GM12878 (cell line): ENCODE results near the gene MBD3L2. TPM values are rescaled to one million over a fixed set of nuclear protein-coding genes. Genes with fewer than 3 reads are reported as not detected.

Experiments used
- CHD2 ChIP-seq: IDR thresholded peaks from 2 replicates; pipeline ENCODE4 v1.6.1; 2011; ENCODE audit warnings: low read depth, low read length, improper control_type of control experiment, borderline replicate concordance
- CREB1 ChIP-seq: IDR thresholded peaks from 2 replicates; pipeline ENCODE4 v1.6.1; 2012; ENCODE audit warnings: low read depth, mild to moderate bottlenecking, inconsistent platforms
- E4F1 ChIP-seq: fragments of 450-650 bp; IDR thresholded peaks from 2 replicates; pipeline ENCODE4 v1.6.1; 2018; ENCODE audit warnings: borderline replicate concordance, mild to moderate bottlenecking; ENCODE audit not compliant: partially characterized antibody
- FOS ChIP-seq: IDR thresholded peaks from 3 replicates; pipeline ENCODE4 v1.6.1; 2011; ENCODE audit warnings: borderline replicate concordance; ENCODE audit not compliant: insufficient read length; ENCODE audit errors: extremely low read depth
- HSF1 ChIP-seq: fragments of 150-350 bp; IDR thresholded peaks from 2 replicates; pipeline ENCODE4 v1.6.1; 2014; ENCODE audit warnings: mild to moderate bottlenecking, low read depth, low read length
- MTA3 ChIP-seq: IDR thresholded peaks from 2 replicates; pipeline ENCODE4 v1.6.1; 2012; ENCODE audit warnings: low read length, inconsistent platforms, borderline replicate concordance
- MXI1 ChIP-seq: fragments of 150-350 bp; IDR thresholded peaks from 2 replicates; pipeline ENCODE4 v1.6.1; 2011; ENCODE audit warnings: low read depth, mild to moderate bottlenecking, inconsistent platforms, low read length, improper control_type of control experiment
- NFXL1 ChIP-seq: fragments of 450-650 bp; IDR thresholded peaks from 2 replicates; pipeline ENCODE4 v1.6.1; 2017; ENCODE audit warnings: antibody characterized with exemption, mild to moderate bottlenecking, borderline replicate concordance
- NR2C1 ChIP-seq: fragments of 450-650 bp; IDR thresholded peaks from 2 replicates; pipeline ENCODE4 v1.6.1; 2017; ENCODE audit warnings: antibody characterized with exemption, mild to moderate bottlenecking, moderate library complexity
- NR2F1 ChIP-seq: fragments of 450-650 bp; conservative IDR thresholded peaks from 2 replicates; pipeline ENCODE4 v1.6.1; 2017; ENCODE audit warnings: mild to moderate bottlenecking
- POLR2AphosphoS2 ChIP-seq: IDR thresholded peaks from 2 replicates; pipeline ENCODE4 v1.6.1; 2011; ENCODE audit warnings: low read depth, mild to moderate bottlenecking, low read length, improper control_type of control experiment, moderate library complexity
- POU2F2 ChIP-seq: IDR thresholded peaks from 3 replicates; pipeline ENCODE4 v1.6.1; 2011; ENCODE audit warnings: low read depth, mild to moderate bottlenecking, low read length, borderline replicate concordance
- RBBP5 ChIP-seq: fragments of 200-600 bp; sonication (generic); conservative IDR thresholded peaks from 2 replicates; pipeline ENCODE4 v1.6.1; 2016
- RELA ChIP-seq: fragments of 450-650 bp; IDR thresholded peaks from 2 replicates; pipeline ENCODE4 v1.8.0; 2014; ENCODE audit warnings: borderline replicate concordance; ENCODE audit not compliant: partially characterized antibody
- SMAD5 ChIP-seq: IDR thresholded peaks from 2 replicates; pipeline ENCODE4 v1.6.1; 2016; ENCODE audit warnings: antibody characterized with exemption, low read depth
- STAT3 ChIP-seq: IDR thresholded peaks from 2 replicates; pipeline ENCODE4 v1.6.1; 2011; ENCODE audit warnings: low read depth, low read length, improper control_type of control experiment
- WRNIP1 ChIP-seq: IDR thresholded peaks from 2 replicates; pipeline ENCODE4 v1.6.1; 2011; ENCODE audit warnings: low read depth, low read length, improper control_type of control experiment, borderline replicate concordance
- ZBTB40 ChIP-seq: fragments of 450-650 bp; IDR thresholded peaks from 2 replicates; pipeline ENCODE4 v1.6.1; 2016; ENCODE audit warnings: mild to moderate bottlenecking, moderate library complexity, borderline replicate concordance
- ZNF207 ChIP-seq: fragments of 450-650 bp; IDR thresholded peaks from 2 replicates; pipeline ENCODE4 v1.6.1; 2014; ENCODE audit warnings: antibody characterized with exemption, mild to moderate bottlenecking, borderline replicate concordance
- ZNF24 ChIP-seq: fragments of 450-650 bp; IDR thresholded peaks from 2 replicates; pipeline ENCODE4 v1.6.1; 2017; ENCODE audit warnings: antibody characterized with exemption, mild to moderate bottlenecking
- ZNF274 ChIP-seq: IDR thresholded peaks from one replicate; pipeline ENCODE4 v1.8.0; 2011; ENCODE audit not compliant: insufficient read length, insufficient read depth
- polyA plus RNA-seq, 11 experiments: library from polyadenylated mRNA; depleted of rRNA in 4 of 11; unstranded in 6 of 11; stranded (reverse) in 5 of 11; fragments of >200 nt; fragmentation: Nextera tagmentation in 4 of 11; fragmentation: Illumina TruSeq in 1 of 11; extraction: Ambion mirVana in 4 of 11; extraction: Trizol in 1 of 11; gene quantifications; 1 replicate in 1 of 11; 2 replicates in 10 of 11; pipeline versions ENCODE4 v1.2.1 to v1.2.3, GENCODE V29; 2011 to 2016; ENCODE audit warnings: inconsistent platforms in 2 of 11, missing spikeins in 2 of 11, low read depth in 1 of 11
- total RNA-seq, 4 experiments: library from RNA; depleted of rRNA in 3 of 4; stranded (reverse); fragments of >200 nt in 3 of 4; fragmentation: Illumina TruSeq in 1 of 4; extraction: Trizol in 1 of 4; gene quantifications; 2 replicates each; pipeline versions ENCODE4 v1.2.1 to v1.2.3, GENCODE V29; 2013 to 2021

The MBD3L2 gene
- total and polyA plus RNA-seq, 10 of the 15 experiments (the other 5 are each of a cell fraction or from before 2014, with no cell fraction given), result not detected

GRCh38 chr19:7010722-7011593 is 38.2 kb upstream of the MBD3L2 start (continued):
- TF ChIP-seq WRNIP1 (no peak), NFXL1 (no peak), CHD2 (no peak), E4F1 (no peak), ZNF274 (no peak), RBBP5 (no peak), STAT3 (no peak), NR2C1 (peak; percentile 73), ZBTB40 (no peak; the same call in 1 of the 2 replicates), RELA (no peak), POU2F2 (no peak), HSF1 (no peak), MTA3 (no peak), CREB1 (peak; percentile 52; the same call in 1 of the 2 replicates), ZNF207 (no peak), MXI1 (no peak), FOS (no peak), NR2F1 (peak; percentile 78), SMAD5 (no peak), POLR2AphosphoS2 (no peak), ZNF24 (0 out of 2 replicates have a peak, but pooled peaks have one; percentile 39)
